GM21367 (cell line): ENCODE results near the gene WSCD2.

Source experiments
- ATAC-seq: cut with Tn5 transposase; IDR thresholded peaks from one replicate; pipeline ENCODE4 v1.9.1; 2021; ENCODE audit not compliant: unreplicated experiment

Gene WSCD2

GRCh38 chr12:108126990-108127501, 2.0 kb upstream of the WSCD2 start:
- ATAC-seq, result no peak

GRCh38 chr12:108127654-108128053, 1.4 kb upstream of the WSCD2 start:
- no peak for ATAC-seq

GRCh38 chr12:108128221-108129016, 669 bp upstream of the WSCD2 start:
- no peak for ATAC-seq

GRCh38 chr12:108131035-108131434, 1.9 kb downstream of the WSCD2 start:
- no peak for ATAC-seq

- ATAC-seq, result no peak
These were observed 2.6 kb downstream of the WSCD2 start for GRCh38 chr12:108131657-108132126.

GRCh38 chr12:108133482-108133881, 4.4 kb downstream of the WSCD2 start:
- ATAC-seq, result no peak

DNA sequence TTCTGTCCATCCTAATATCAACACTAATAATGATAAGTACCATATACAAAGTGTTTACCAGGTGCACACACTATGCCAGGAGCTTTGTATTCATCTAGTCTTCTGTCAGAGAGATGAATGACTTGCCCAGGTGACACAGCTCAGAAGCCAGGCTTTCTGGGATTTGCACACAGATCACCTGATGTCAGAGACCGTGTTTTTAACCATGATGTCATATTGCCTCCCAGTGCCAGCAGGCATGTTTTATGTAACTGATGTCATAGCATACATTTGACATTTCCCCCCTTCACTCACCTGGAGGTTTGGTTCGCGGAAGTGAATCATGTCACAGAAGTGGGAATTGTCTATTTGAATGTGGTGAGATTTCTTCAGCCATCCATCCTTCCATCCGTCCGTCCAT, 5.7 kb downstream of the WSCD2 start:
- no peak for ATAC-seq

DNA sequence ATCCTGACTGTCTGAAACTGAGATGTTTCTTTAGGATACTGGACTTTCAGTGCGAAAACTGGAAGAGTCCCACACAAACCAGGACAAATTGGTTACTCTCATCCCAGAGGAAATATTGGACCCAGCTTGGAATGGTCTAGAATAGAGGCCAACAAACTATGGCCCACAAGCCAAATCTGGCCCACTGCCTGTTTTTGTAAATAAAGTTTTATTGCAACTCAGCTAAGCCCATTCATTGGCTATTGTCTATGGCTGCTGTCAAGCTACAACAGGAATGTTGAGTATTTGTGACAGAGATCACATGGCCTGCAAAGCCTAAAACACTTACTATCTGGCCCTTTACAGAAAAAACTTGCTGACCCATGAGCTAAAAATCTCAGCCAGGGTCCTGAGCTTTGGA, 6.5 kb downstream of the WSCD2 start:
- no peak for ATAC-seq

DNA sequence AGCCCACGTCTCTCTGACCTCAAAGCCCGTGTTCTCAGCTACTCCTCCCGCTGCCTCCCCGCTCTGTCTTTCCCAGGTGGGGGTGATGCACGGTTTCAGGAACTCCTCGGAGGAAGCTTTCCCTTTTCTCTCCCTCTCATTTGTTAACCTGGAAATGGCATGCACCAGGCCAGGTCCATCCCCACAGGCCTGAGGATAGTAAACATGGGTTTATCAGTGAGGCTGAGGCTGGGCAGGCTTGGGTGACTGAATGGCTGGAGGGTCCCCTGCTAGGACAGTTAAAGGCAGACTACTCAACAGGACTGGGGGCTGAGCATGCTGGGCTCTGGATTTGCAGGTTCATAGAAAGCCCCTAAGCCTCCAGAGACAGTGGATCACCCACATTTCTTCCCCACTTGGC, 7.6 kb downstream of the WSCD2 start:
- no peak for ATAC-seq

DNA sequence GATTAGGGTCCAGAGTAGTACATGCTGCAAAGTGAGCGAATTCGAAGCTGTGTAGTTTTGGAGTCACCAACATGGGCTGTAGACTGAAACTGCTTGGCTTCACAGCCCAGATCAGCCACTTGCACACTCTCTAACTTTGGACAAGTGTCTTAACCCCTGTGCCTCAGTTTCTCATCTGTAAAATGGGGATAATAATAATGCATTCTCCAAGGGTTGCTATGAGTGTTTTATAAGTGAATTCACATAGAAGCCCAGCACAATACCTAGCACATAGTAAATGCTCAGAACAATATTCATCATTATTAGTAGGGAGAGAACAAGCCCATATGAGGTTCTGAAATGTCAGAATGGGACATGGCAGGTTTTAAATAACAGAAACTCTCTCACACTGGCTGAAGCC, 10.4 kb downstream of the WSCD2 start:
- no peak for ATAC-seq

- no peak for ATAC-seq
These were observed 11.4 kb downstream of the WSCD2 start for GRCh38 chr12:108140501-108140900.

DNA sequence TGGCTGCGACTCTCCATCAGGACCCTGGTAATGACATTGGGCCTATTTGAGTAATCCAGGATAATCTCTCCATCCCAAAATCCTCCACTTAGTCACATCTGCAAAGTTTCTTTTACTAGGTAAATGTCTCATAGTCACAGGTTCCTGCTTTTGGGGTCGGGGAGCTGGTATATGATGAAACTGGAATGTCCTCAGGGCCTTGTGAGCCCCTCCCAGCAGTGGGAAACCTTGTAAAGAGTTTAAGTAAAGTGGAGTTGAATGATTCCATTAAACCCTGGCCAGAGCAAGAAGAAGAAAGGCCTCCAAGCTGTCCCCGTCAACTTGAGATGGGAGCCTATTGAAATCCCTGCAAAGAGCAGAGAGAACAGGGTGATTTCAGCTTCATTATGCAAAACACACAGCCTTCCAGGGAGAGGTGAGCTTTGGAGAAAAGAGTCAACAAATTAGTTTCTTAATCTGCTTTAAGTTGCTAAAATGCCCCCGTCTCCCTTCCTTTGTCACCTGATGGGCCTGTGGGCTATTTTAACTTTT, 12.6 kb downstream of the WSCD2 start:
- no peak for ATAC-seq

DNA sequence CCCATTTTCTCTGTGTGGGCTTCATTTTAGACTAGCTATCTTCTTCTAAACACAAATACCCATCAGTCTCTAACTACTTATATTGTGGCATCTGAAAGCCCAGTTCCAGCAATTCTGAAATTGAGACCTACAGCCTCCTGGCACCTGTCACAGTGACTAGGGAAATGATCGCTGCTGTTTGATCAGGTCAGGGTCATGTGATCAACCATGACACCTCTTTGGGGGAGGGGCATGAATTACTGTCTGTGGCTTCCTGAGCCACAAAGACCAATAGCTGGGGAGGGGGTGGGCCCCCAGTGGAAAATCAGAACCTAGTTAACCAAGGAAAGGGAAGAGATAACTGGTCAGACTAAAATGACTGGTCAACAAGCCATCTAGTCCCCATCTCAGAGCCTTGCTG, 14.1 kb downstream of the WSCD2 start:
- ATAC-seq, result no peak

GRCh38 chr12:108144080-108144479, 15.0 kb downstream of the WSCD2 start:
- ATAC-seq, result no peak

DNA sequence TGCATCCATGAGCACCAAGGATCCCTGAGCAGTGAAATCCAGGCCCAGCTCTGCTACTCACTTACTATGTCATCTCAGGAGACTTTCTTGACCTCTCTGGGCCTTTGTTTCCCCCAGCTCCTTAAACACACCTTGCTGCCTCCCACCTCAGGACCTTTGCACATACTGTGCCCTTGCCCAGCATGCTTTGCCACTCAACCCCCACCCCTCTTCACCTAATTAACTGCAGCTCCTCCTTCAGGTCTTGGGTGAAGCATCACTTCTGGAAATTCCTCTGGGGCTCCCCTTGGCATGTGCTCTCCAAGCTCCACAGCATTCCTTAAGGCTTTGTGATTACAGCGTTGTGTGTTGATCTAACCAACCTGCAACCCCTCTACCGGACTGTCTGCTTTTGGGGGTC, 15.9 kb downstream of the WSCD2 start:
- no peak for ATAC-seq

DNA sequence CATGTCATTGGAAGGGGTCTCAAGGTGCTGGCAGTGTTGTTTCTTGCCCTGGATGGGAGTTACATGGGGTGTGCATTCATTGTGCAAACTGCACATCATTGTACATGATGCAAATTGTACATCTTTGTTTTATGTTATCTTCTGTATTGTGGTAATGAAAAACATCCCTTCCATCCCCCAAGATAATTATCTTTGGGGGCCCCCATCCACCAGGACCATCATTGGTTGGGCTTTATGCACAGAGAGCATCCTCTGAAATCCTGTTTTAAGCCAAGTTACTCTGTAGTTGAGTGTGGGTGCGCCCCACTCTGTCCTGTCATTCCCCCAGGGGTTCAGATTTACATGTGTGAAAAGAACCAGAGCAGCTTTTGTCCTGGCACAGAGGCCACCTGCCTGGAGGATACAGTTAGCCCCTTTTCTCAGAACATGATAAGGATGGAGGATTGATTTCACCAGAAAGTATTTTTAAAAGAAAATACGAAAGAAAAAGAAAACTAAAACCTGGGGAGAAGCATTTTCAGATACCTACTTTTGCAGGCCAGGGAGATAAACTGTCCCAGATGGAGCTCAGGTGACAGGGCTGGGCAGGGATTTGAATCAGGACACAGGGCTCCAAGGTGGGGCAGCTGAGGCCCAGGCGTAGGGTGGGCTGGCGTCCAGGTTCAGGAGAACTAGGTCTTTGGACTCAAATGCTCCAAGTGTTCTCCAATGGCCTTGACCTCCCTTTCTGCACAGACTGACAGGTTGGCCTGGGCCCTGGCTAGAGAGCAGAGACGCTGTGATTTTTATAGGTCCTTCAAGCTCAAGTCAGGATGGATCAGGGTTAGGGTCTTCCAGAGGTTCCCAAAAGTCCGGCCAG, 17.2 kb downstream of the WSCD2 start:
- no peak for ATAC-seq

DNA sequence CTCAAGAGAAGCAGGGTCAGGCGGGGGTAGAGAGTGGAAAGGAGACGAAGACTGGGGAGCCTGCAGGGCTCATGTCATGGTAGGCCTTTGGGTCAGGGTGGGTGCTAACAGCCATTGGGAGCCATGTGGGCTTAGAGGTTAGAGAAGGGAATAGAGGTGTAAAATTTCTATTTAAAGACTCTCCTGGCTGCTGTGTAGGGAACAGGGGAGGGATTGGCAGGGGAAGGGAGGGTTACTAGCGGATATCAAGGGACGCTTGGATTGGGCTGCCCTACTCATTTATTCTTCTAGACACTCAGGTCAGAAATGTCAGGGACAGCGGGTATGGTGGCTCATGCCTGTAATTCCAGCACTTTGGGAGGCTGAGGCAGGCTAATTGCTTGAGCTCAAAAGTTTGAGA, 18.2 kb downstream of the WSCD2 start:
- no peak for ATAC-seq

- ATAC-seq, result no peak
These were observed 19.5 kb downstream of the WSCD2 start for GRCh38 chr12:108148521-108149074.

GRCh38 chr12:108150436-108150835, 21.3 kb downstream of the WSCD2 start:
- no peak for ATAC-seq

GRCh38 chr12:108151533-108152169, 22.6 kb downstream of the WSCD2 start:
- ATAC-seq, result no peak

DNA sequence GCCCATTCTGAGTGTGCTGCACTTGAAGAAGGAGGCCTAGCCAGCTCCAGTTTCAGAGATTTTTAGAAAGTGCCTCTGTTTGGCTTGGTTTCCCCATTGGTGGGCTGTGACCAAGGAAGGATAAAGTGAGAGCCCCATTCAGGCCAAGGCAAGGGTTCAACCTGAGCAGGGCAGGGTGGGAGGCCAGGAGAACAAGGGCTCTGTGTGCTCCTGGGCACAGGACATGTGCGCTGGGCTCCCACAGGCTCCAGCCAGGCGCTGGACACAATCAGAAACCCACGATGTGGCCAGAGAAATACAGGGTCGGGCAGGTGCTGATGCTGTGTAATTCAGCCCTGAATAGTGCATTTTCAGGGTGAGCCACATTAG, 23.1 kb downstream of the WSCD2 start:
- no peak for ATAC-seq
